GM18519 (cell line): ENCODE data around the gene SLCO2B1.
"Not testable (repeated sequence)": the region's sequence is repeated elsewhere in the genome, so short reads cannot be mapped to it uniquely, and the experiment has no call there.

Source experiments
- ATAC-seq: cut with Tn5 transposase; IDR thresholded peaks from one replicate; pipeline ENCODE4 v1.9.1; 2021; ENCODE audit warnings: mild to moderate bottlenecking, moderate library complexity; ENCODE audit not compliant: unreplicated experiment, low FRiP score

The SLCO2B1 gene

GRCh38 chr11:75150879-75151278, at the start of gene SLCO2B1:
TSS of gene SLCO2B1 (plus strand) at chr11:75151107. CDS start at chr11:75151382, 275 bp downstream.
- no peak for ATAC-seq

- ATAC-seq, result no peak
Observed at GRCh38 chr11:75101424-75102128, 49.3 kb upstream of the SLCO2B1 start.

GRCh38 chr11:75103380-75104026, 47.4 kb upstream of the SLCO2B1 start:
- no peak for ATAC-seq

- no peak for ATAC-seq
Observed at GRCh38 chr11:75105462-75105925, 45.4 kb upstream of the SLCO2B1 start.

- ATAC-seq, result not testable (repeated sequence)
Observed at GRCh38 chr11:75105967-75106681, 44.8 kb upstream of the SLCO2B1 start.

- ATAC-seq, result no peak
Observed at GRCh38 chr11:75107187-75107586, 43.7 kb upstream of the SLCO2B1 start.

- ATAC-seq, result no peak
Observed at GRCh38 chr11:75112200-75112599, 38.7 kb upstream of the SLCO2B1 start.

GRCh38 chr11:75113030-75113429, 37.9 kb upstream of the SLCO2B1 start:
- ATAC-seq, result no peak

GRCh38 chr11:75114465-75114864, 36.4 kb upstream of the SLCO2B1 start:
- no peak for ATAC-seq

- ATAC-seq, result no peak
Observed at GRCh38 chr11:75118577-75118976, 32.3 kb upstream of the SLCO2B1 start.

GRCh38 chr11:75126564-75126963, 24.3 kb upstream of the SLCO2B1 start:
- ATAC-seq, result no peak

GRCh38 chr11:75132080-75132479, 18.8 kb upstream of the SLCO2B1 start:
- ATAC-seq, result no peak

GRCh38 chr11:75133976-75134375, 16.9 kb upstream of the SLCO2B1 start:
- ATAC-seq, result no peak

GRCh38 chr11:75135021-75135650, 15.8 kb upstream of the SLCO2B1 start:
- no peak for ATAC-seq

- ATAC-seq, result no peak
Observed at GRCh38 chr11:75135651-75136050, 15.3 kb upstream of the SLCO2B1 start.

GRCh38 chr11:75140269-75141138, 10.4 kb upstream of the SLCO2B1 start:
- ATAC-seq, result no peak

GRCh38 chr11:75141166-75141565, 9.7 kb upstream of the SLCO2B1 start:
- ATAC-seq, result no peak

GRCh38 chr11:75142714-75143419, 8.0 kb upstream of the SLCO2B1 start:
- ATAC-seq, result no peak

- ATAC-seq, result no peak
Observed at GRCh38 chr11:75143420-75143731, 7.5 kb upstream of the SLCO2B1 start.

GRCh38 chr11:75144716-75145014, 6.2 kb upstream of the SLCO2B1 start:
- no peak for ATAC-seq
